GM21390 (cell line): Measurements from ENCODE around the gene TOMM20.
"Not testable (repeated sequence)": the region's sequence is repeated elsewhere in the genome, so short reads cannot be mapped to it uniquely, and the experiment has no call there.

Experiments used
- ATAC-seq: cut with Tn5 transposase; IDR thresholded peaks from one replicate; pipeline ENCODE4 v1.9.1; 2021; ENCODE audit not compliant: unreplicated experiment

TOMM20 gene

GRCh38 chr1:235128456-235129328 is at the start of gene TOMM20:
TOMM20 (minus strand) TSS chr1:235128837; CDS start chr1:235128715, 122 bp downstream.
- peak; percentile 91 for ATAC-seq

GRCh38 chr1:235176486-235176885 is 47.8 kb upstream of the TOMM20 start:
- ATAC-seq, result no peak

DNA sequence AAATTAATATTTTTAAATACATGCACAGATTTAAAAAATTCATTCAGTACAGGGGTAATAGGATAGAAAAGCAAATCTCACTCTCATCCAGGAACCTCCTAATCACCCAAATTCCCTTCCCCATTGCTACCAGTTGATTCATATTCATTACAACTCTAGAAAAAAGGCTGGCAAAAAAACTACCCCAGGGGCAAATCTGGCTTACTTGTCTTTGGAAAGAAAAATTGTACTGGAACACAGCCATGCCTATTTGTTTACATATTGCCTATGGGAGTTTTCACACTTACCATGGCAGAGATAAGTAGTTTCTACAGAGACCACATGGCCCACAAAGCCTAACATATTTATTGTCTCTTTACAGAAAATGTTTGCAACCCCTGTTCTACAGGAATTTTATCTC is 41.3 kb upstream of the TOMM20 start:
- no peak for ATAC-seq

DNA sequence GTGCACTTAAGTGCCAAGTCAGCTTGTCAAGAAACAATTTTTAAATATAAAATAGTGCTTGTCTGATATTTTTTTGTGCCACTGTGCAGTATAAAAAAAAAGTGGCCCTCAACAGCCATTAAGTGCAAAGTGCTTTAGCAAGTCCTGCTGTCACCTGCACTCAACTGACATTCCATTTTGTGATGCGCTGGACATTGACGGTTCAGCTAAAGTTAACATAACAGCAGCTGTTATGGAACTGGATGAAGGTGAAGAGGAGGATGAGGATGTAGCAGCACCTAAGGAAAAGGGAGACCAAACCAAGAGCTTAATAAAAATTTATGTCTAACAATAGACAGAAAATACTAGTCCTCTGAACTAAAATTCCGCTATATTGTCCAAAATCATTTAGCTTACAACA is 39.7 kb upstream of the TOMM20 start:
- ATAC-seq, result no peak

- ATAC-seq, result no peak
These were observed 33.2 kb upstream of the TOMM20 start for GRCh38 chr1:235161685-235162327.

- ATAC-seq, result peak; percentile 98
These were observed 32.5 kb upstream of the TOMM20 start, which contains the start of gene RBM34 for GRCh38 chr1:235160957-235161684. RBM34 (minus strand) TSS chr1:235161250; CDS start chr1:235161226, 24 bp downstream.

DNA sequence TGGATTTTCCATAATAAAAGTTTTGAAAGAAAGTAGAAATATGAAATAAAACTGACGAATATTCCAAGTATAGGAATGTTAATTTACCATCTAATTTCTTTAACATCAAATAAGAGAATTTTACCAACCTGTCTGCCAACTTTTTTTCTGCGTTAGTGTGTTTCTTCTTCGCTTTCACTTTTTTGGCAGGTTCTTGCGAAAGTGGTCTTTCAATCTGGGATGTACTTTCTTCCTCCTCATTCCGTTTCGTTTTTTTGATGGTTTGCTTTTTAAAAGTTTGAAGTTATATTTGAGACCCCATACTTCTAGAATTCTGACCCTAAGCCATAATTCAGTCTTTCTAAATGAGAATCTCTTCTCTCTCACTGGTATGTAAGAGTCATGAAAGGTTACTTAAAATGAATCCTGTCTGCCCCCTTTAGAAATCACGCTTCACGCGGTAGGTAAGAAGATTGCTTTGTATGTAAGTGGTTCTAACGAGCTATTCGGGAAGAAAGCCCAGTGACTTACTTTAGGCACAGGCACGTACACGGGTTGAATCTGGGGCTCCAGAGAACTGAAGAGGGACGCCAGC is 31.8 kb upstream of the TOMM20 start:
- ATAC-seq, result peak; percentile 41

DNA sequence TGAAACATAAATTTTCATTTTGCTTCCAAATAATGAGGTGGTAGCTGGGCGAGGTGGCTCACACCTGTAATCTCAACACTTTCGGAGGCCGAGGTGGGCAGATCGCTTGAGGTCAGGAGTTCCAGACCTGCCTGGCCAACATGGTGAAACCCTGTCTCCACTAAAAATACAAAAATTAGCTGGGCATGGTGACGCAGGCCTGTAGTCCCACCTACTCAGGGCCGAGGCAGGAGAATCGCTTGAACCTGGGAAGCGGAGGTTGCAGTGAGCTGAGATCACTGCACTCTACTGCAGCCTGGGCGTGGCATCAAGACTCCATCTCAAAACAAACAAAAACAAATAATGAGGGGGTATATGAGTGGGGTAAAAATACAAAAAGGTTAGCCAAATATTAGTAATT is 31.3 kb upstream of the TOMM20 start:
- ATAC-seq, result not testable (repeated sequence)

DNA sequence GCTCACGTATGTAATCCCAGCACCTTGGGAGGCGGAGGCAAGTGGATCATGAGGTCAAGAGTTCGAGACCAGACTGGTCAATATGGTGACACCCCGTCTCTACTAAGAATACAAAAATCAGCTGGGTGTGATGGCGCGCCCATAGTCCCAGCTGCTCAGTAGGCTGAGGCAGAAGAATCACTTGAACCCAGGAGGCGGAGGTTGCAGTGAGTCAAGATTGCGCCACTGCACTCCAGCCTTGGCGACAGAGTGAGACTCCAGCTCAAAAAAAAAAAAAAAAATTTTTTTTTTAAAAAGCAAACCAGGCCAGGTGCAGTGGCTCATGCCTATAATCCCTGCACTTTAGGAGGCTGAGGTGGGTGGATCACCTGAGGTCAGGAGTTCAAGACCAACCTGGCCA is 30.6 kb upstream of the TOMM20 start:
- ATAC-seq, result not testable (repeated sequence)

- ATAC-seq, result no peak
These were observed 30.0 kb upstream of the TOMM20 start for GRCh38 chr1:235158680-235159079.

DNA sequence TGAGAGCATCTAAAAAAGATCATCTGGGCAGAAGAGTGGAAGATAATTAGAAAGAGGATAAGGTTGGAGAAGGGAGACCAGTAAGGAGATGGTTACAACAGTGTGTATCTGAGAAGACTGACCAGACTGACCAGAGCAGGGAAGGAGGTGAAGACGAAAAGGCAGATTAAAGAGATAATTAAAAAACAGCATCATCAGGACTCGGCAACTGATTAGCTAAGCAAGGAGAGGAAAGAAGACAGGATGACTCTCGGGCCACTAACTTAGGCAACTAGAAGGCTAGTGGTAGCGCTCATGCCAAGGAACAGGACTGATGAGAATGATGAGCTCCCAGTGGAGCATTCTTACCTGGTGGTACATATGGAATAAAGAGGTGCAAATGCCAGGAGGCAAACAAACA is 28.5 kb upstream of the TOMM20 start:
- ATAC-seq, result no peak

- no peak for ATAC-seq
These were observed 28.1 kb upstream of the TOMM20 start for GRCh38 chr1:235156740-235157139.

- ATAC-seq, result no peak
These were observed 27.6 kb upstream of the TOMM20 start for GRCh38 chr1:235156265-235156664.

DNA sequence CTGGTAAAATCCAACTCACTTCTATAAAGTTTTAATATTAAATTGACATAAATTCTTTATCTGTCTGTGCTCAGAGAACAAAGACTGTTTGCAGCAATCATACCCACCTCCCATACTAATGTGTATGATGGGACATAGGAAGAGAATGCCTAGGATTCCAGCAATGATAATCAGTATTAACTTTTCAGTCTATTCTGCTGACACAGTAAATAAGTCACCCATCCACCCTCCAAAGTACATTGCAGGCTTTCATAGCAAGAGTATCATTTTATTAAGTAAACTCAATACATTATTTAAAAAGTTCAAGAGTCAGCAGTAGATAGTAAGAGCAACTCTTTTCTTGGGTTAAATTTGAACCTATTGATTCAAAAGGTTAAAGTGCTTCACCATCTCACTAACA is 23.6 kb upstream of the TOMM20 start:
- no peak for ATAC-seq

DNA sequence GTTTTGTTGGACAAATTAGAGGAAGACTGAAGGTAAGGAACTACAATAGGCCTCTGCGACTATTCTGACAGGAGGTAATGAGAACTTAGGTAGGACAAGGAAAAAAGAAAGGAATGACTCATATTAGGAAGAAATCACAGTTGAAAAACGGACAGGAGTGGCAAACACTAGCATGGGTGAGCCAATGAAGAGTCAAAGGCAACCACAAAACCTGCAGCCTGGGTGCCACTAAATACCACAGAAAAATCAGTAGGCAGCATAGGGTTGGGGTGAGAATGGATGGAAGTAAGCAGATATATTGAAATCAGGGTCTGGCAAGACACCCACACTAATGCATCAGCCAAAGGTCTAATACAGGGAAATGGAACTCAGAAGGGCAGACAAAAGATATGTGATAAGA is 22.4 kb upstream of the TOMM20 start:
- no peak for ATAC-seq

DNA sequence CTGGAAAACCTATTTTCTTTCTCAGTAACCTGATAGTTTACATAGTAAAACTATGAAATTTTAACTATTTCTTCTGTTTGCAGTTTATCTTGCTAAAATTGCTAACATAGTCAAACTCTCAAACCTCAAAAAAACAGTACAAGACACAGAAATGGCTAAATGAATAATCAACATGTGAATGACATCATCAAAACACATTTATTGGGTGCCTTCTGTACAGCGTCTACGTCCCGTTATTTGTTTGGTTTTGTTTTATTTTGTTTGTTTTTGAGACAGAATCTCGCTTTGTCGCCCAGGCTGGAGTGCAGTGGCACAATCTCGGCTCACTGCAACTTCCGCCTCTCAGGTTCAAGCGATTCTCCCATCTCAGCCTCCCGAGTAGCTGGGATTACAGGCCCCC is 21.2 kb upstream of the TOMM20 start:
- no peak for ATAC-seq

DNA sequence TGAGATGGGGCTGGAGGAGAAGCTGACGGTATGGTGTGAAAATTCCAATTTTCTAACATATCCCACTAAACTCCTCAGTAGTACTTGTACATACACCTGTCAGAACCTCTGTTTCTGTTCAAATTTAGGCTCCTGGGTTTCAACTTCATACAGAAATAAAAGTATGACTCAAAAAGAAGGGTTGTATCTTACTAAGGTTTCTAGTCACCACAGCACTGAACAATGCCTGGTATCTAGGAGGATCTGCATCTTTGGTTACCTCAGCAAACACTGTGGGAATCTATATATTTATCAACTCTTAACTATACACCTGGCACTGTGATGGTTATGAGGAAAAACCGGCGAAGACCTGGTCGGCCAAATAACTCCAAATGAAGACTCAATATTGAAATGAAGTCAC is 18.6 kb upstream of the TOMM20 start:
- no peak for ATAC-seq

GRCh38 chr1:235145639-235146038 is 17.0 kb upstream of the TOMM20 start:
- ATAC-seq, result no peak

DNA sequence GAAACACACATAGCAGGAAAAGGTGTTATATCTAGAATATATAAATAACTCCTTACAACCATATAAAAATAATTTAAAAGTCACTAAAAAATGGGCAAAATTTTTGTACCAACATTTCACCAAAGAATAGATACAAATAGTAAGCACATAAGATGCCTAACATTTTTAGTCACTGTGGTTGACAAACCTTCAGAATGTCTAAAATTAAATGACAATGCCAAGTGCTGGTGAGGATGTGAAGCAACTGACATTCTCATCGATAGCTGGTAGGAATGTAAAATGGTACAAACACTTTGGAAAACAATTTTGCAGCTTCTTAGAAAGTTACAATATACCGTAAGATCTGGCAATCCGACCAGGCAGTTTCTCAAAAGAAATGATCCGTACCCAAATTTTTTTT is 14.4 kb upstream of the TOMM20 start:
- no peak for ATAC-seq

GRCh38 chr1:235139315-235139714 is 10.7 kb upstream of the TOMM20 start:
- ATAC-seq, result no peak

GRCh38 chr1:235138821-235139220 is 10.2 kb upstream of the TOMM20 start:
- ATAC-seq, result no peak
